Stimulated activated CD4-positive, alpha-beta T cell treated with anti-CD3 and anti-CD28 coated beads, TNF-alpha, amount 100 ng/mL, for 4 hours (primary cell): ENCODE measurements around the gene CHSY1.
A peak's percentile ranks its signal among the peaks of the same experiment; 100 is the strongest.
"Not testable (repeated sequence)": the region's sequence is repeated elsewhere in the genome, so short reads cannot be mapped to it uniquely, and the experiment has no call there.

ENCODE experiments used
- DNase-seq, 3 experiments: peaks; one replicate each; pipeline ENCODE4 v3.0.0-alpha.2; 2020; ENCODE audit warnings: low read depth in 3 of 3

Gene CHSY1

GRCh38 chr15:101135532-101136166 is 116.2 kb downstream of the CHSY1 start:
- DNase-seq, result no peak

DNA sequence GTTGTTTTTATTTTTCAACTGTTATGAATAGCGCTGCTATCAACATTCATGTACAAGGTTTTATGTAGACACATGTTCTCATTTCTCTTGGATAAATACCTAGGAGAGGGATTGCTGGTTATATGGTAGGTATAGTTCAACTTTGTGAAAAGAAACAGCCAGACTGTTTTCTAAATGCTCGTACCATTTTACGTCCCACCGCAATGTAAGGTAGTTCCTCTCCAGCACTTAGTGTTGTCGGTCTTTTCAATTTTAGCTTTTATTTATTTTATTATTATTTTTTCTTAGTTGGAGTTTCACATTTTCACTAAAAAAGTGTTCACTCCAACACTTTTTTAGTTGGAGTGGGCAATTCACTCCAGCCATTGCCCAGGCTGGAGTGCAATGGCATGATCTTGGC is 117.1 kb downstream of the CHSY1 start:
- no peak for DNase-seq

DNA sequence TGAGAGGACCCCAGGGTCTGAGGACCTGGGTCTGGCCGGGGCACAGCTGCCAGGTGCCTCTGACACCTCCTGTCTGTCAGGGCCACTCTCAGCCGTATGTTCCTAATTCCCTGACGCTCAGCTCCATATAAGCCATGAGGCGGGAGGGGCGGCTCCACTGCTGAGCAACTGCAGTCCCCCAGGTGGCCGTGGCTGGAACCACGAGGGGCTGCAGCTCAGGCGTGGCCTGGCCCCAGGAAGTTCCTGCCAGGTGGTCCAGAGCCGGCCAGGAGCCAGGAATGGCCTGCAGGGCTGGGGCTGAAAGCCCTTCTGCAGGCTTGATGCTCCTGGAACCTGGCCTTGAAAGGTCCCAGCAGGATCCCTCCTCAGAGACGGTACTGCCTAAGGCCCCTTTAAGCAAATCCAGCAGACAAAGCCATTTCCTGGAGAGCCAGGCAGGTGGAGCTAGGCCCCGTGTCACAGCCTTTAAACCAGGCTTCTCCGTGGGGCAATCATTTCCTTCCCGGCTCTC is 118.0 kb downstream of the CHSY1 start:
- DNase-seq, result no peak

GRCh38 chr15:101133181-101133460 is 118.7 kb downstream of the CHSY1 start:
- no peak for DNase-seq

GRCh38 chr15:101132390-101133180 is 119.3 kb downstream of the CHSY1 start:
- DNase-seq, result no peak

DNA sequence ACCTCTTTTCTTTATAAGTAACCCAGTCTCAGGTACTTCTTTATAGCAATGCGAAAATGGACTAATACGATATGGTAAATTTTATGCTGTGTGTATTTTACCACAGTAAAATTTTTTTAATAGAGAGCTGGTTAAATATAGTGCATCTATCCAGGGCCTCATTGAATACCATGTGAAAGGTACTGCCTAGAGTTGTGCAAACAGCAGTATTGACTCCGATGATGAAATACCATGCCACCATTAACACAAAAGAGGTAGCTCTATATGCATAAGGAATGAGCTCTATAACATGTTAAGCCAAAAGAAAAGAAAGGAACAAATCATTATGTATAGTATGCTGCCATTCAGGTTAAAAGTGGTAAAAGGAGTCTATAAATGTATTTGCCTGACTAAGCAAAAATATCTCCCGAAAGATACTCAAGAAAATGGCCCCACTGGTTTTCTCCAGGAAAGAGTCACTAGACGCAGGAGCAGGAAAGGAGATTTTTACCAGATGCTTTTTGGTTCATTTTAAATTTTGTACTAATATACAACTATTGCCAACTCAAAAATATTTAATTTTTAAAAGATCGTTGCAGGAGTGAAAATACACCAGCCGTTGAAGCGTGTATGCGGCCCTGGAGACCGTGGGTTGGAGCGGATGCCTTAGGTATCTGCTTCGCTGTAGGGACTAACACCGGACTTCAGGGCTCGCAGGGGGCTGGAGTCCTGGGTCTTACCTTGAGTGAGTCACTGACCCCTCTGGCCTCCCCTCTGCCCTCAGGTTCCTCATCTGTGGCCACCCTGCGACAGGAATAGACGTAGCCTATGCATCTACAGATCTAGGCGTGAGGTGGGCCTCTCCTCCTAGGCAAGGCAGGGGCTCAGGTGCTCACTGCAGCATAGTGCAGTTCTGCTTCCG is 120.1 kb downstream of the CHSY1 start:
- no peak for DNase-seq

DNA sequence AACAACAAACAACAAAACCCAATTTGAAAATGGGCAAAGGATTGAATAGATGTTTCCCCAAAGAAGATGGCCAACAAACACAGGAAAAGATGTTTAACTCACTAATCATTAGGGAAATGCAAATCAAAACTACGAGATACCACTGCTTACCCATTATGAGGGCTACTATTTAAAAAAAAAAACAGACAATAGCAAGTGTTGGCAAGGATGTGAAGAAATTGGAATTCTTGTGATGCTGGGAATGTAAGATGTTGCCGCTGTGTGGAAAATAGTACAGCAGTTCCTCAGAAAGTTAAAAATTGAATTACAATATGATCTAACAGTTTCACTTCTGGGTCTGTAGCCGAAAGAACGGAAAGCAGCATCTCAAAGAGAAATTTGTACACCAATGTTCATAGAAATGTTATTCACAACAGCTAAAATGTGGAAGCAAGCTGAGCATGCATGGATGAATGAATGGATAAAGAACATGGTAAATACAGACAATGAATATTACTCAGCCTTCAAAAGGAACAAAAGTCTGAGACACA is 121.9 kb downstream of the CHSY1 start:
- no peak for DNase-seq

DNA sequence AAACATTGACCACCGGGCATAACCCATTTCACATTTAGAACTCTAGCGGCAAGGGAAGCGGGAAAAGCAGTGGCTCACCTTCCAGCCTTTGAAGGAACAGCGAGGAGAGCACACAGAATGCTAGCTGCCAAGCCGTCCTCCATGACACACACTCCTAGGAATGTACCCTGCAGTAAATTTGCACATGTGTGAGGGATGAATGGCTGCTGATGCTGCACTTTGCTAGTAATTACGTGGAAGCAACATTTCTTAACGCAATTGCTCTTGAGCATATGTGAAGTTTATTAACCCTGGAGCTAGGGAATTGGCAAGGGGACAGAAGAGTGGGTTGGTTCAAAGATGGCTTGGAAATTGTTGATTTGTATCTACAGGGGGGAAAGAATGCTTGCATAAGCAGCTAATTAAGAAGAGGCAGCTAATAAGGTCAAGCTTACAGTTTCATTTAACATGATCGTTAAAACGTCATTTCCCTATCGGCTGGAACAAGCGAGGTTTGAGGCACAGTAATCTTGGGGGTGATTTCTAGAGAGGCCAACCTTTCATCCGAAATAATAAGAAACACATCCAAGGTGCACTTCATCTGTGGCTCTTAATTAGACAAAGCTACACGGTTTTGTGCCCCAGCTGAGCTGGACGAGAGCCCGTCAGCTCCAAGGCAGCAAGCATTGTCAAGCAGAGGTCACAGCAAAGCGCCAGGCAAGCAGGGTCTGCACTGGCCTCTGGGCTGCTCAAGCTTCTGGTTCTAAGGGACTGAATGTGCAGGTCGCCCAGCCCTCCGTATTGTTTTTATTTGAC is 123.4 kb downstream of the CHSY1 start:
- no peak for DNase-seq

- peak; percentile 13 to 30 (median 28) for DNase-seq
Measured at GRCh38 chr15:101127506-101128076, 124.3 kb downstream of the CHSY1 start.

GRCh38 chr15:101126618-101127505 is 125.0 kb downstream of the CHSY1 start:
- DNase-seq, result no peak

DNA sequence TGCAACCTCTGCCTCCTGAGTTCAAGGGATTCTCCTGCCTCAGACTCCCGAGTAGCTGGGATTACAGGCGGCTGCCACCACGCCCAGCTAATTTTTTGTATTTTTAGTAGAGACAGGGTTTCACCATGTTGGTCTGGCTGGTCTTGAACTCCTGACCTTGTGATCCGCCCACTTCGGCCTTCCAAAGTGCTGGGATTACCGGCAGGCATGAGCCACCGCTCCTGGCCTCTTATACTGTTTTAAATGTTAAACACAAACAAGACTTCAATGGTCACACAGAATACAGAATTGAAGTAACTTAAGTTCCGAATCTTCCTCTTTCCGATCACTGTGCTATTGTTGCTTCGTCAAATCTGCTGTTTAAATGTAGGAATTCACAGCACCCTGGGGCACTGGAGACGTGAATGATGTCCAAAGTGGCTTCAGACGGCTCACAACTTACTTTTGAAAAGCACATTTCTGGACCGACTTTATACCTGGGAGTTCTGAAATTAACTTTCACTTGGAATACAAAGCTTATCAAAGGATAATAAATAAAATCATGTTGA is 125.9 kb downstream of the CHSY1 start:
- not testable (repeated sequence) for DNase-seq
